HG02840 (cell line): ENCODE measurements around the gene LRP1.

ENCODE experiments used
- ATAC-seq: cut with Tn5 transposase; IDR thresholded peaks from one replicate; pipeline ENCODE4 v1.9.1; 2021; ENCODE audit warnings: mild to moderate bottlenecking, moderate library complexity, moderate number of reproducible peaks; ENCODE audit not compliant: unreplicated experiment, low FRiP score

The LRP1 gene

DNA sequence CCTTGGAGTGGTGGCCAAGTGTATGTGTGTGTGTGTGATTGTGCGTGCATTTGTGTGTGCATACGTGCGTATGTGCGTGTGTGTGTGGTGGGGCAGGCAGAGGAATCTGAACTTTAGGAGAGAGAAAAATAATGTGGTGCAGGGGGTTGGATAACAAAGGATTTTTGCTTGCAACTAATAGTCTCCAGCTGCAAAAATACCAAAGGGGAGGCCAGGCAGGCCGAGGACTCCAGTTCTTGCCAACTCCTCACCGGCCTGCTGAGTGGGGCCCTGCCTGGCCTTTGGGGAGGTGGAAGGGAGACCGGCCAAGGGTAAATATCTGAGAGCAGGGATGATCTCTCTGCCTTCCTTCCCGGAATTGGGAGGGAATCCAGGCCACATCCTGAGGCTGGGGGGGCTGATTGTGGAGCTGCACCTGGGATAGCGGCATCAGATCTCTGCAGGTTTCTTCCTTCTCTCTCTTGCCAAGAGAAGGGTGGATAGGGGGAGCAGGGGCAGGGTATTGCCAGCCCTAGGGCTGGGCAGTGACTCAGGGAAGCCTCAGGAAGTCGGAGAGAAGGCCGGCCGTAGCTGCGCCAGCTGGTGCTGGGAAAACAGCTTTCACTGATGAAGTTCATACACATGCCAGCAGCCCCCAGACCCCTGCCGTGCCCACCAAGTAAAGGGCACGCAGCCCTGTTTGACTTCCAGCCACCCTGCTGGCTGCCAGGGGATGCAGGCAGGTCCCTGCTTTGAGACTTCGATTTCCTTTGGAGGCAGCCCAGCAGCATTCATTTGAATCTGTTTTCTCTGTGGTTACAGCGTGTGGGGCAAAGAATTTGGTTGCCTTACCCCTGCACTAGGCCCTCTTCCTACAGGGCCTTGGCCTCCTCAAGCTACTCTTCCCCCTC, 23.7 kb downstream of the LRP1 start:
- ATAC-seq = no peak

DNA sequence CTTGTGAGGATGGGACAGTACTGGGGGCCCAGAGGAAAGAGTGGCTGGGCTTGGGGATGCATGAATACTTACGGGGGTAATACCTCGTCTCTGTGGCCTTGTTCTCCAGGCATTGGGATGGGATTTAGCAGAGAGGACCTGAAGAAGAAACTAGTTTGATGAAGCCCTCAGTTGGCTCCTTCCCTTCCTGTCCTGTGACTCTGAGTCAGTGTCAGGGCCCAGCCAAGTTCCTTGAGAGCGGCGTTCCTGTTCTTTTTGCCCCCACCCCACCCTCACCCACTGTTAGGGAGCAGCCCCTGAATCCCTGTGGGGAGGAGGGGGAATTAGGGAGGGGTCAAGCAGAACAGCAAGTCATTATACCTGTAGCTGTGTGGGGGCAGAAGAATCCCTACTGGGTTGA, 24.4 kb downstream of the LRP1 start:
- ATAC-seq = no peak

DNA sequence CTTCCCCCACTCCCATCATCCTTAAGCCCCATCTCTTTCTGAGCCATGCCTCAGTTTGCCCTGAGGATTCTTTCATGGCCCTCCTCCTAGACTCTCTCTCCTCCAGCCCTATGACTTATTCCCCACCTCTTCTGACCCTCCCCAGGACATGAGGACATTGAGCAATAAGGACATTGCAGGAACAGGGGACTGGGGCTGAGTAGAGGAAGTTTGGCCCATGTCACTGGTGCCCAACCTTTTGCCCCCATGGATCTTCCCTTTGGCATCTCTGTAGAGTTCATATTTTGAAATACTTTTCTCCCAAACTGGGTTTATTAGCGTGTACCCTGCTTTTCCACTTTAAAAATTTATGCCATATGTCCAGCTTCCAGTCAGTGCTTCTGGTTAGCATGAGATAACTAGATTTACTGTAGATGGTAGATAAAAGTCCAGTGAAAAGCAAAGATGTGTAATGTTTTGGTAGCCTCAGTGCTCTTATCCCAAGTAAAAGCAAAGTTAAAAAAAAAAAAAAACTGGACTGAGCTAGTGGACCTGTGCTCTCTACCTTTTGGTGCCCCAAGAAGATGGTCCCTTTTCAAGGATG, 25.2 kb downstream of the LRP1 start:
- ATAC-seq = no peak

DNA sequence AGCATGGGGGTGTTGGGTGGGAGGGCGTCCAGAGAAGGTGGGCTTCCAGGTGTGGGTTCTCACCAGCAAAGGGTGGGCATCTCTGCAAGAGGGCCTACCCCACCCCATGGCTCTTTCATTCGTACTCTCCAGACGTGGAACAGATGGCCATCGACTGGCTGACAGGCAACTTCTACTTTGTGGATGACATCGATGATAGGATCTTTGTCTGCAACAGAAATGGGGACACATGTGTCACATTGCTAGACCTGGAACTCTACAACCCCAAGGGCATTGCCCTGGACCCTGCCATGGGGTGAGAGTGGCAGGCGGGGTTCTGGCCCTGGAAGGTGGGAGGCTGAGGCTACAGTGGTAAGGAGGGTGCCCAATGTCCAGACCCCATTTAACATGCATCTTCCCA, 25.8 kb downstream of the LRP1 start:
- no peak for ATAC-seq

DNA sequence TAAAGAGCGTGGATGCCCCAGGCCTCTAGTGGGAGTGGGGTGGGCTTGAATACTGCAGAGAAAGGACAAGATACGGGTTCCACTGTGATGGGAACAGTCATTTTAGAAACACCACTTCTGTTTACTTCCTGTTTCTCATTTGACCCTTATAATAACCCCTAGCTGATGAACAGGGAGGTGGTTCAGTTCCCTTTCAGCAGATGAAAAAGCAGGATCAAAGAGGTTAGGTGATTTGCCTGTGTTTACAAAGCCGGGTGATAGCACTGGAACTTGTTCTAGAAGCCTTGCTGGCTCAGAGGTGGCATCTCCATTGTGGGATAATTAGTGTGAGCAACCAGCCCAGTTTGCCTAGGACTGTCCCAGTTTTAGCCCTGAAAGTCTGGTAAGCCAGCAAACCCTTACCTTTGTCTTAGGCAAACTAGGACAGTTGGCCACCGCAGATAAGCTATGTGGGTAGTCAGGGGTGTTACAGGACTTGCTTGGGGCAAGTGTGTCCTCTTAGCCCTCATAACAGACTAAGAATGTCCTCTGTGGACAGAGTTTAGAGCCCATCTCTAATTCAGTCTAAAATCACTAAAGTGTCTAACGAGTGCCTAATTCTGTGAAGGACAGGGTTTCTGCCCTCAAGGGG, 26.6 kb downstream of the LRP1 start:
- no peak for ATAC-seq

DNA sequence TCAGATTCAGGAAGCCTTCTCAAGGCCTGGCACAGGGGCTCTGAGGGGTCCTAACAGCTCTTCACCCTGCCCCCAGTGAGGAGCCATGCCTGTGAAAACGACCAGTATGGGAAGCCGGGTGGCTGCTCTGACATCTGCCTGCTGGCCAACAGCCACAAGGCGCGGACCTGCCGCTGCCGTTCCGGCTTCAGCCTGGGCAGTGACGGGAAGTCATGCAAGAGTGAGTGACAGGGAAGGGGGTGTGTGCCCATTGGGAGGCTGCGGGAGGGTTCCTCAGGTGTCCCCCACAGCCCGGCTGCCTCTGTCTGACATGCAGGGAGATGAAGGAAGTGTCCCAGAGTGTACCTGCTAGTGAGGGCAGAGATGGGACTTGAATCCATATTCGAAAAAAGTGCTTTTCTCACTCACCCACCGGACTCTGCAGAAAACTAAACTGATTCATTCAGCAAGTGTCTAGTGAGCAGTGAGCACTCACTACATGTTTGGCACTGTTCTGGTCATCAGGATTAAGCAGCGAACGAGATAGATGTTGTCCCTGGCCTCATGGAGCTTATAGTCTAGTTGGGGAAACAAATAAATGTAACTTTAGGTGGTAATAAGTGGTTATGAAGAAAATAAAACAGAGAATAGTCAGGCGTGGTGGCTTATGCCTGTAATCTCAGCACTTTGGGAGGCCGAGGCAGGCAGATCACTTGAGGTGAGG, 28.6 kb downstream of the LRP1 start:
- no peak for ATAC-seq

DNA sequence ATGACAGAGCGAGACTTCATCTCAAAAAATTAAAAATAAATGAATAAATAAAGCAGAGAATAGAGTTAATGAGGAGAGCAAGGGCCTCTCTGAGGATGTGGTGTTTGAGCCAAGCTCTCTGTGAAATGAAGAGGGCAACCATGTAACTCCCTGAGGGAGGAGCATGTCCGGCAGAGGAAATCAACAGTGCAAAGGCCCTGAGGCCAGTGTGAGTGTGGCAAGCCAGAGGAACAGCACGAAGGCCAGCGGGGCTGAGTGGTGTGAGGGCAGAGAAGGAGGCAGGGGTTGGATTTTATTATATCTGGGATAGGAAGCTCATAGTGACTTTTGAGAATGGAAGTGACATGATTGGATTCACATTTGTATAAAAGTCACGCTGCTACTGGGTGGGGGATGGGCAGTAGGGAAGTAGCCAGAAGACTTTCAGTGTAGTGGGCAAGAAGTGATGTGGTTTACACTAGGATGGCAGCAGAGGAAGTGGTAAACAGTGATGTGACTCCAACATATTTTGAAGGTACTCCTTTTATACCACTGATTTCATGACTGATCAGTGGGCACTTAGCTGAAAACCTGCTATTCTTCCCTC, 29.4 kb downstream of the LRP1 start:
- ATAC-seq = no peak

DNA sequence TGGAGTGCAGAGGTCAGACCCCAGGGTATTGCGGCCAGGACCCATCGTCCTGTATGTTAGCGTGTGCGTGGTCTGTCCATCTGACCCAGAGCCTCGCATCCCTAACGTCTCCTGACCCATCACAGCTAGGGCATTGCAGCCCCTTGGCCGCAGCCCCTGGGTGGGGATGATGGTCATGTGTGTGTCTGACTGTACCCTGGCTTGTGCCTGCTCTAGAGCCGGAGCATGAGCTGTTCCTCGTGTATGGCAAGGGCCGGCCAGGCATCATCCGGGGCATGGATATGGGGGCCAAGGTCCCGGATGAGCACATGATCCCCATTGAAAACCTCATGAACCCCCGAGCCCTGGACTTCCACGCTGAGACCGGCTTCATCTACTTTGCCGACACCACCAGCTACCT, 29.9 kb downstream of the LRP1 start:
- no peak for ATAC-seq

DNA sequence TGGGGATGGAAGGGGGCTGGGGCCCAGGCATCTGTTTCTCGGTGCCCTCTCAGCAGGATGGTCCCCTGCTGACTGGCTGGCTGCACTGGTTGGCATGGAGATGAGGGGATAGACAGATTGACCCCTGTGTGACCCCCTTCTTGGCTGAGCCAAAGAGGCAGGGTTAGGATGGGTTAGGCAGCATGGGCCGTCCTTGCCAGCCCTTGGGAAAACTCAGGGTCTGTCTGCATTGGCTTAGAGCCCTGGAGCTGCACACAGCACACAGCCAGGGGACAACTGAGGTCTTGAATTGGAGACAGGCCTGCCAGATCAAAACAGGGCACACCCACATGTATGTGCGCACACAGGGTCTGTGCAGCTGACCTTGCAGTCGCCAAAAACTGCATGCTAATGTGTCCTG, 30.4 kb downstream of the LRP1 start:
- no peak for ATAC-seq

DNA sequence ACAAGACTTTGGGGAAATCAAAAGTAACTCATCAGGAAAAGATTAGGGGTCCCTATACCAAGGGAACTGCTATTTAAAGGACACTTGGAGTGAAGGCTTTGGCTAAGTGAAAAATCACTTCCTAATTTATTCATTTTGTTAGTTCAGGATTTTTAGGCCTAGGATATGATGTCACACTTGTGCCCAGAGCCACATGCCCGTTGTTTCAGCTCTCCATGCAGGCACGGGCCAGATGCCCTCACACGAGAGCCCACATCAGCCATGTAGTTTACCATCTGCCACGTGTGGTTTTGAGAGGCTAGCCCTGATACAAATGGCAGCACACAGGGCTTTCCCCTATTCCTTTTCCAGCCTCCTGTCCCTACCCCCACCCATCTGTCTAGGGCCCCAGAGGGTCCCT, 31.0 kb downstream of the LRP1 start:
- ATAC-seq = no peak

DNA sequence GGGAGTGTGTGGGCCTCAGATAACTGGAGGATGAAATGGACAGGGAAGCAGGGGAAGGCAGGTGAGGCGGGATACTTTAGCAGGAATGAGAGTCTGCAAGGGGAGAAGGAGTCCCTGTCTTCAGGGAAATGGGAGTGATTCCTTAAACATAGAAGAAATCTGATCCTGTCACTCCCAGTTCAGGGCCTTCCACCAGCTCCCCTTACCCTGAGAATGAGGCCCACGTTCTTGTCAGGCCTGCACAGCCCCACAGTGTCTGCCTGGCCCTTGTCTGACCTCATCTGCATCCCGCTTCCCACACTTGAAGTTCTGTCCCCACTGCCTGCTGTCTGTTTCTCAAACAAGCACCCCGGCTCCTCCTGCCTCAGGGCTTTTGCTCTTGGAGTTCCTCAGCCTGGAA, 31.8 kb downstream of the LRP1 start:
- ATAC-seq = no peak

DNA sequence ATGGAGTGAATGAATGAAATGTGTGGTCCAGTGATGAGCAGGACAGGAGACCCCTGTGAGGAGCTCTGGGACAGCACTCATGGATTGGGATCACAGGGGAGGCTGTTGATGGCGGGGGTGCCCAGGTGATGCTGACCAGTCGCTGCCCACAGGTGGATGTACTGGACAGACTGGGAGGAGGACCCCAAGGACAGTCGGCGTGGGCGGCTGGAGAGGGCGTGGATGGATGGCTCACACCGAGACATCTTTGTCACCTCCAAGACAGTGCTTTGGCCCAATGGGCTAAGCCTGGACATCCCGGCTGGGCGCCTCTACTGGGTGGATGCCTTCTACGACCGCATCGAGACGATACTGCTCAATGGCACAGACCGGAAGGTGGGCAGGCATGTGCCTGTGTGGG, 32.5 kb downstream of the LRP1 start:
- no peak for ATAC-seq

DNA sequence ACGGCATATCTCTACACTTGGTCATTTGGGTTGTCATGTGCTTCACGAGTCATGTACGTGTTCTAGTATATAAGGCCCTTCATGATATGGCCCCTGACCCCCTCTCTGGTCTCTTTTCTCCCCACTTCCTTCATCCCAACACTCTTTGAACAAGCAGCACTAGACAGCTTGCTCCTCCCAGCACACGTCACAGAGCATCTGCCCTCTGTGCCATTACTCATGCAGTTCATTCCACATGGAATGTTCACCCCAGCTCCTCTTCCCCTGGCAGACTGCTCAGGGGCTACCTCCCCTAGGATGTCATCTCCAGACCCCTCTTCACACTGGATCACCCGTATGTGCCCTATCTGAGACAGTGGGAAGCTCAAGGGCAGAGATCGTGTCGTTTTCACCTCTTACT, 33.2 kb downstream of the LRP1 start:
- no peak for ATAC-seq

DNA sequence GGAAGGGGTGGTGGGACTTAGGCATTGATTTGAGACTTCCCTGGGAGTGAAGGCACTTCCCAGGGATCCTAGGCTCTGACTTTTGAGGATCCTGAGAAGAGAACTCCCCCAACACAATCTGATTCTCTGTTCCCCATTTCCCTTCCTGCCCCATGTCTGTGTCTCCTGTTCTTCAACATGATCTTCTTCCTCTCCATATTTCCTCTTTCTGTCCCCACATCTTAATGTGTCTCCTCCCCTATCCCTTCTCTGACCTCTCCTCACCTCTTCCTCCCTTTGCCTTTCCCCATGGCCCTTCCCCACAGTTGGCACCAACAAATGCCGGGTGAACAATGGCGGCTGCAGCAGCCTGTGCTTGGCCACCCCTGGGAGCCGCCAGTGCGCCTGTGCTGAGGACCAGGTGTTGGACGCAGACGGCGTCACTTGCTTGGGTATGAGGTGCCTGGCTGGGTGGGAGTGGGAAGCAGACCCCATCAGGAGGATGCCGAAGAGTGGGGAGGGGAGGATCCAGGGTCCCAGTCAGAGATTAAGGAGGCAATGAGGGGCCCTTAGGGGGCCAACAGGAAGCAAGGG, 34.4 kb downstream of the LRP1 start:
- ATAC-seq = no peak

DNA sequence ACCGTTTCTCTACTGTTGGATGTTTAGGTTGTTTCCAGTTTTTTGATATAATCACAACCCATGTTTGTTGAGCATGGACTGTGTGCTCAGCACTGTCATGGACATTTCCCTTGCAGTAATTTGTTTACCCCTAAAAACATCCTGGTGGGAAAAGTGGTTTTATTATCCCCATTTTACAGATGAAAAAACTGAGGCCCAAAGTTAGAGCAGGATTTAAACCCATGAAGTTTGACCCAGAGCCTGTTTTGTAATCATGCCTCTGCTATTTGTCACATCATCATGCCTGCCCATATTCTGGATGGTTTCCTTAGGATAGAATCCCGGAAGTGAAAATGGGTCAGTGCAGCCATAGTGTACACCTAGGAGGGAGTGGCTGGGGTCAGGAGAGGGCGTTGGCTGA, 36.2 kb downstream of the LRP1 start:
- no peak for ATAC-seq

DNA sequence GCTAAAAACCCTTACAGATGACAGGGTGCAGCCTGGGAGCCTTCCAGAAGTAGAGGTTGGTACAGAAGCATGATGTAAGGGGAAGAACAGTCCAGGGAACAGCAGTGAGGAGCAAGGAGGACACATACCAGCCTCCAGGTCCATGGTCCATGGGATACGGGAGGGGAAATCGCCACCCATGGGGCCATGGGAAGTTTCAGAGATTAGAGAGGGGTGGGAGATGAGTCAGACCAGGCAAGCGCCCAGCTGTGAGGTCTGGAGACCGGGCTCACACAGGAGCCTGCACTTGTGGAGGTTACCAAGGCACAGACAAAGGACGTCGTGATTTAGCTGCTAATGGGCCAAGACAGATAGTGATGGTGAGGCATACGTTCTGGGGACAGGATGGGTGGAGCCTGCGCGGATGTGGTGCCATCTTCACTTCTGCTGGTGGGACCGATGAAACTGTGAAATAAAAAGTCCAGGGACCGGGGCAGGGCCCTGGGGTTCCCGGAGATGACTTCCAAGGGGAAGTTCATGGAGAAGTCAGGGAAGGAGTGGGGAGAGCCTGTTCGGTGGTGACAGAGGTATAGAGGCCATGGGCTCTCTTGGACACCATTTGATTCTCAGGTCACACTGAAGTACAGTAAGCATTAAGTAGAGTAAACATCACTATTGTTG, 36.8 kb downstream of the LRP1 start:
- no peak for ATAC-seq

DNA sequence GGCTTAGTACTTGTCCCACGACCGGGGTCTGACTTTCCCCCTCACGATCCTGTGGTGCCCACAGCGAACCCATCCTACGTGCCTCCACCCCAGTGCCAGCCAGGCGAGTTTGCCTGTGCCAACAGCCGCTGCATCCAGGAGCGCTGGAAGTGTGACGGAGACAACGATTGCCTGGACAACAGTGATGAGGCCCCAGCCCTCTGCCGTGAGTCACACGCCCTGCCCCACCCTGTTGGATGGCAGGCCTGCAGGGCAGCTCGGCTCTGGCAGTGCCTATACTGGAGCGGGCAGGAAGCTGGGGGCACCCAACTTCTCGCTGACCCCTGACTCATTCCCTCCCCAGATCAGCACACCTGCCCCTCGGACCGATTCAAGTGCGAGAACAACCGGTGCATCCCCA, 37.5 kb downstream of the LRP1 start:
- ATAC-seq = no peak

DNA sequence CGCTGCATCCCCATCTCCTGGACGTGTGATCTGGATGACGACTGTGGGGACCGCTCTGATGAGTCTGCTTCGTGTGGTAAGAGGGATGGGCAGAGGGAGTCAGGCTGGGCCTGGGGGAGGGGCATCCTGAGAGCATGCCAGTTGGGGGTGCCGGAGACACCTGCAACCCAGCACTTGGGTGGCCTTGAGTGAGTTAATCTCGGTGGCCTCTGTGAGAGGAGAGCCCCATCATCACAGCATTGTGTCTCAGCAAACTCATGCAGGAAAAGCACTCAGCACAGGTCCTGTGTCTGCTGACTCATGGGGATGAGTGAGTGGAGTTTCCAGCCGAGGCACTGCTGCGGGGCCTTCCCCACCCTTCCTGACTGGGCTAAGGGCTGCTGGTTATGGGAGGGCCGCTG, 38.7 kb downstream of the LRP1 start:
- ATAC-seq = no peak

DNA sequence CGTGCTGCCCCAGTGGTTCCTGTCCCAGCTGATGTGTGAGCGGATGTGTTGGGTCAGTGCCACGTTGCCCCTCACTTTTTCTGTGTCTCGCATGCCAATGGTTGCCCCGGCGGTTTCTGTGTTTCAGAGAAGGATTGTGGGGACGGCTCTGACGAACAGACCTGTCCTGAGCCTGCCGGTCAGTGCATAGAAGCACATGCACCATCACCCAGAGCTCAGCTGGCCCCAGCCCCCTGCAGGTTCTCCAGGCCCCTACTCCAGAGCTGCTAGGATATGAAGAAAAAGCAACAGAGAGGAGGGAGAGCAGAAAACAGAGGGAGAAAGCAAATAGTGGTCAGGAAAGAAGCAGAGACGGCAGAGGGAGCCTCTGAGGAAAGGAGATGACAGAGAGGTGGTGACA, 39.8 kb downstream of the LRP1 start:
- ATAC-seq = no peak
